ENCODE results near the gene SAFB. TPM values are rescaled to one million over a fixed set of nuclear protein-coding genes. Genes with fewer than 3 reads are reported as not detected.
A peak's percentile ranks its signal among the peaks of the same experiment; 100 is the strongest.

SAFB gene
- total and polyA plus RNA-seq, 2 of the 13 experiments (the other 11 are each of a cell fraction or from before 2014, with no cell fraction given), result 21.0 to 28.4 TPM

- TF ChIP-seq ZNF253 (CRISPR knock-in tag; IDR thresholded peaks at IDR 0.05; ENCODE audit: borderline replicate concordance), result no peak
- TF ChIP-seq HDAC1 (CRISPR knock-in tag; IDR thresholded peaks at IDR 0.05), result peak; percentile 37; the same call in 1 of the 2 replicates
- TF ChIP-seq ZNF367 (CRISPR knock-in tag; IDR thresholded peaks at IDR 0.05; ENCODE audit: borderline replicate concordance), result no peak
- no peak for TF ChIP-seq FIP1L1 (IDR thresholded peaks at IDR 0.05; ENCODE audit: borderline replicate concordance, insufficient read depth, low read depth, low read length)
- TF ChIP-seq POLR2A (IDR thresholded peaks at IDR 0.05; ENCODE audit: insufficient read depth in 1 of 2, low read depth in 2 of 2, low read length in 2 of 2), result no peak
- no peak for TF ChIP-seq ZNF691 (CRISPR knock-in tag; IDR thresholded peaks at IDR 0.05; ENCODE audit: borderline replicate concordance, low read depth)
- TF ChIP-seq ZNF746 (CRISPR knock-in tag; IDR thresholded peaks at IDR 0.05), result no peak
- no peak for TF ChIP-seq SNRNP70 (IDR thresholded peaks at IDR 0.05; ENCODE audit: low read depth, low read length)
- TF ChIP-seq ZNF136 (CRISPR knock-in tag; IDR thresholded peaks at IDR 0.05; ENCODE audit: low read depth), result no peak
- 0 out of 2 replicates have a peak, but pooled peaks have one; percentile 53 for TF ChIP-seq ZNF446 (CRISPR knock-in tag; IDR thresholded peaks at IDR 0.05)
- no peak for TF ChIP-seq PLSCR1 (CRISPR knock-in tag; IDR thresholded peaks at IDR 0.05; ENCODE audit: borderline replicate concordance)
- TF ChIP-seq ZNF546 (CRISPR knock-in tag; conservative IDR thresholded peaks at IDR 0.05), result no peak
- TF ChIP-seq ZUFSP (CRISPR knock-in tag; IDR thresholded peaks at IDR 0.05; ENCODE audit: borderline replicate concordance), result no peak
- TF ChIP-seq KDM3A (CRISPR knock-in tag; IDR thresholded peaks at IDR 0.05; ENCODE audit: low read depth), result peak; percentile 67; the same call in 1 of the 2 replicates
- no peak for TF ChIP-seq TCF7L2 (IDR thresholded peaks at IDR 0.05; ENCODE audit: low read depth, low read length)
- TF ChIP-seq ZNF552 (CRISPR knock-in tag; IDR thresholded peaks at IDR 0.05; ENCODE audit: borderline replicate concordance), result no peak
- TF ChIP-seq USF2 (IDR thresholded peaks at IDR 0.05; ENCODE audit: low read depth, low read length), result no peak
- no peak for TF ChIP-seq USF2 (CRISPR knock-in tag; IDR thresholded peaks at IDR 0.05; ENCODE audit: borderline replicate concordance)
- no peak for TF ChIP-seq SMARCC2 (IDR thresholded peaks at IDR 0.05)
- TF ChIP-seq PHF5A (CRISPR knock-in tag; IDR thresholded peaks at IDR 0.05; ENCODE audit: low read depth, unreplicated experiment), result no peak
- TF ChIP-seq TRIM22 (IDR thresholded peaks at IDR 0.05), result no peak
- TF ChIP-seq FOSL1 (CRISPR knock-in tag; IDR thresholded peaks at IDR 0.05; ENCODE audit: borderline replicate concordance), result no peak
- peak; percentile 70; the same call in 1 of the 2 replicates for TF ChIP-seq SMAD1 (CRISPR knock-in tag; IDR thresholded peaks at IDR 0.05; ENCODE audit: borderline replicate concordance, low read depth)
- TF ChIP-seq SP5 (CRISPR knock-in tag; IDR thresholded peaks at IDR 0.05; ENCODE audit: borderline replicate concordance, low read depth), result no peak
Observed at GRCh38 chr19:5578097-5578846, 44.6 kb upstream of the SAFB start (continued).
